GM18499 (cell line): Measurements from ENCODE around the gene LRRC27.
"Not testable (repeated sequence)": the region's sequence is repeated elsewhere in the genome, so short reads cannot be mapped to it uniquely, and the experiment has no call there.

Experiments used
- ATAC-seq: cut with Tn5 transposase; IDR thresholded peaks from one replicate; pipeline ENCODE4 v1.9.1; 2021; ENCODE audit warnings: moderate number of reproducible peaks; ENCODE audit not compliant: insufficient read depth, unreplicated experiment

LRRC27 gene

DNA sequence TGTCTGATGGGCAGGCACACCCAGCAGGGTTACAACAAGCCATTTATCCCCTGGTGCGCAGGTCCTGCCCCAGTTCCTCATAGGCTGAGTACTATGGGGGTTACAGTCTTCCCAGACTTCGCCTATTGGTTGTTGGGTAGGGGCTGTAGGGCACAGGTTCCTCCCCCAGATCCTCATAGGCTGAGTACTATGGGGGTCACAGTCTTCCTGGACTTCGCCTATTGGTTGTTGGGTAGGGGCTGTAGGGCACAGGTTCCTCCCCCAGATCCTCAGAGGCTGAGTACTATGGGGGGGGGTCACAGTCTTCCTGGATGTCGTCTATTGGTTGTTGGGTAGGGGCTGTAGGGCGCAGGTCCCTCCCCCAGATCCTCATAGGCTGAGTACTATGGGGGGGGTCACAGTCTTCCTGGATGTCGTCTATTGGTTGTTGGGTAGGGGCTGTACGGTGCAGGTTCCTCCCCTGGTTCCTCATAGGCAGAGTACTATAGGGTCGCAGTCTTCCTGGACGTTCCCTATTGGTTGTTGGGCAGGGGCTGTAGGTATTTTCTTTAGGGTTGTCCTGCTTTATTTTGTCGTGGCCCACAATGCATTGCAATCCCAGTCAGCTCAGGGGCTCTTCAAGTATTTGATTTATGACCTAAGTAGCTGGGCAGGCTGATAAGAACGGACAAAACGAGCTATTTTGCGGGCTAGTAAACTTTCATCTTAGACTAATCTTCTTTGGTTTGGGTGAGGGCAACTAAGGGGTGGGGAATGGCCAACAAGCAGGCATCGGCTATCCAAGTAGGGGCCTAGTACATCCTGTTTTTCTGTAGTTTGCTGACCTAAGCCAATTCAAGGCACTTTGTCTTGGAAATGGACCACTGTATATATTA, 3.4 kb downstream of the LRRC27 start:
- no peak for ATAC-seq

DNA sequence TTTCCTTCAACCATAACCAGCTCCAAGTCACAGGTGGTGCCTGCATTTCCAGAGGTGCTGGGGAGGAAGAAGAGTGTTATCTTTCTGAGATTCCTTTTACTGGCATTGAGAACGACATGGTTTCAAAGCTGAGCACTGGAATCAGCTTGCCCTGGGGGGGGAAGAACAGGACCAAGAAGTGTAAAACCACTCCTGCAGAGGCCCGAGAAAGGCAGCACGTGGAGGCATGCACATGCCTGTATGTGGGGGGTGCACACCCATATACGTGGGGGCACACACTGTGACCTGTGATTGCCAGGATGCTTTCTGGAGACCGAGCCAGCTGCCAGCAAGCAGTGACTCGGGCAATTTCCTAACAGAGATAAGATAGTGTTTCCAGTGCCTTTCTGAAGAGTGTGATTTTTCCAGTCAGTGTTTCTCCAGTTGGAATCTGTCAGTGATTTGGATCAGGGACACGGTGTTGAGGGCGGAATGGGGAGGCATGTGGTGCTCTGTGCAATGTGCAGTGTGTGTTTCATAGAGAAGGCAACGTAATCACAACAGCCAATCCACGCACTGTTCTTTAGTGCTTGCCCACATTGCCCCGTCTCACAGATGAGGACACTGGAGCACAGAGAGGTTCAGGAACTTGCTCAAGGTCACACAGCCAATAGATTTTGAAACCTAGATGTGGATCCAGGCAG, 4.2 kb downstream of the LRRC27 start:
- no peak for ATAC-seq

DNA sequence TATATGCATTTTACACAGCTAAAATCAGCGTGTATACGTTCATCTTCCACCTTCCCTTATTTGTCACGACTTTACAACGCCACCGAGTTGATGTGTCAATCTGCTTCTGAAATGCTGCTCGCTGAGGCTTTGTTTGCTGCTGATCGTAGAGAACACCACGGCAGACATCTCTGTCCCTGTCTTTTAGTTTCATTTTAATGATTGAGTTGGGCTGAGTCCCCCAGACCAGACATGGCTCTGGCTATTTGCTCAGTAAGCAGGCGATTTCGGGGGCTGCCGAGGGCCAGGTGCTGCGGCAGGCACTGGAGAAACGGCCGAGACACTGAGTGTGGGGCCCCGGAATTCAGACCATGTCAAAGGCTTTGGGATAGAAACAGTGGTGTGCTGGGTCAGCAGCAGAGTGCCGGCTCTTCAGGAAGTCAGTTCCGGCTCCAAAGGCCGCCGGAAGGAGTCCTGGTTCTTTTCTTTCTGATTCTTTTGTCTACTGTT, 5.0 kb downstream of the LRRC27 start:
- ATAC-seq, result no peak

DNA sequence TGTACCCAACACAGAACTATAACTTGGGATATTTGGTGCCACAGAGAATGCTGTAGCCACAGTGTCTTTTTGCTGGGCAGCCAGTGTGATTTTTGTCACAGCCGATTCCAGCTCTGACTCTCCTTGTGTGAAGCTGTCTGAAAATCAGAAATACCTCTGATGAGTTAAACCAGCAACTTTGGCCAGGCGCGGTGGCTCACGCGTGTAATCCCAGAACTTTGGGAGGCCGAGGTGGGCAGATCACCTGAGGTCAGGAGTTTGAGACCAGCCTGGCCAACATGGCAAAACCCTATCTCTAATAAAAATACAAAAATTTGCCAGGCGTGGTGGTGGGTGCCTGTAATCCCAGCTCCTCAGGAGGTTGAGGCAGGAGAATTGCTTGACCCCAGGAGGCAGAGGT, 5.9 kb downstream of the LRRC27 start:
- not testable (repeated sequence) for ATAC-seq

DNA sequence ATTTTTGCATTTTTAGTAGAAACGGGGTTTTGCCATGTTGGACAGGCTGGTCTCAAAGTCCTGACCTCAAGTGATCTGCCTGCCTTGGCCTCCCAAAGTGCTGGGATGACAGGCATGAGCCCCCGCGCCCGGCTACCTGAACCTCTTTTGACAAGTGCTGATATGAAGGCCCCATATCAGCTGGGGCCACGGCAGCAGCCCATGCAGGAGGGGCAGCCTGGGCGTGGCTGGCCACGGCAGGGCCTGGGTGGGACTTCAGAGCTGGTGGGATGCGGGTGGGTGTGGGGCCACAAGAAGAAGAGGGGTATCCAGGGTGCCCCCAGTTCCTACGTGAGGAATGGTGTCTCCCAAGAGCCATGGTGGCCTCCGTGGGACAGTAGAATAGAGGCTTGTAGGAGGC, 6.9 kb downstream of the LRRC27 start:
- ATAC-seq, result no peak

DNA sequence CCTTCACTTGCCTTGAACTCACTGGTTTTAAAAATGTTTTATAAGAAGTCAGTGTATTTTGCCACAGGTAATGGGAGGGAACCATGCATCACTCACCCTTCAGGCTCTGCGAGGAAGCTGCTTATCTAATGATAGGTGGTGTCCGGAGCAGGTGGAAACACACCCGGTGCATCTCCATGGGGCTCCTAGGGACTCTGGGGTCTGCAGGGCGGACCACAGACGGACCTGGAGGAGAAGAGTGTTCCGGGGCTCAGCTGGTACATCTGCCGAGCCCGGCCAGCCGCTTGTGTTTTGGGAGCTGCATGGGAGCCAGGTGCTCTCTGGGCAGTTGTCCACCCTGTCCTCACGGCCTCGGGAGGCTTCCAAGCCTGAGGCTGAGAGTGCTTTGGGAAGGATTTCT, 7.3 kb downstream of the LRRC27 start:
- no peak for ATAC-seq

DNA sequence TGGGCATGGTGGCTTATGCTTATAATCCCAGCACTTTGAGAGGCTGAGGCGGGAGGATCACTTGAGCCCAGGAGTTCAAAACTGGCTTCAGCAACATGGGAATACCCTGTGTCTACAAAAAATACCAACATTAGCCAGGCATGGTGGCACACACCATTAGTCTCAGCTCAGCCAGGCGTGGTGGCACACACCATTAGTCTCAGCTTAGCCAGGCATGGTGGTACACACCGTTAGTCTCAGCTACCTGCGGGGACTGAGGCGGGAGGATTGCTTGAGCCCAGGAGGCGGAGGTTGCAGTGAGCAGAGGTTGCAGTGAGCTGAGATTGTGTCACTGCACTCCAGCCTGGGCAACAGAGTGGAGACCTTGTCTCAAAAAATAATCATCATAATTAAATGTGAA, 9.0 kb downstream of the LRRC27 start:
- ATAC-seq, result no peak

DNA sequence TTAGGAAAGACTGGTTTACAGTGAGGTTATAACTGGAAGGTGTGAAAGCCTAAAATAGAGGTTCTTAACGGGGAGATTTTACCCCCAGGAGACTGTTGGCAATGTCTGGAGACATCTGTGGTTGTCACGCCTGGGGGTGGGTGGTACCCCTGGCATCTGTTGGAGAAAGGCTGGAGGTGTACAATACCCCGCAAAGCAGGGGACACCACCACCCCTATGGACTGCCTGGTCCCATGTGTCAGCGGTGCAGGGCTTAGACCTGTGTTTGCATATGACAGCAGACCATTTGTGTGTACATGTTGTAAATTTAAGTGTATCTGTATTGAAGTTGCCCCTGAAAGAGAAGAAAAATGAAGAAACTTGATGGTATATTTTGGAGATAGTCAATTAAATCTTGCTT, 9.8 kb downstream of the LRRC27 start:
- no peak for ATAC-seq

DNA sequence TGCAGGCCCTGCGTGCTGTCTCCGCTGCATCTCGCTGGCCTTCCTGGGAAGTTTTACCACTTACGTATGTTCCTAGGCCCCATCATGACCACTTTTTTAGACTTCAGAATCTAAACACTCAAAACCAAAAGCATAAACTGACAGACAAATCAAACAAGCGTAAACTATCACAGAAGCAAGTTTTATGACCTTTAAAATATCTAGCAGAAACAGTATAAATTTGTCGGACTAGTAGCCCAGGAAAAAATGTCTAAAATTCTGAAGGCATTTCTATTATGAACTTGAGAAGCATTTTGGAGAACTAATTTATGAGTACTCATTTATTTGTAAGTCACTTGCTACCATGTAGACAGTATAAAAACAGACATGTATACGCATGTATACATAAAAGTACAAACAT, 10.6 kb downstream of the LRRC27 start:
- no peak for ATAC-seq

DNA sequence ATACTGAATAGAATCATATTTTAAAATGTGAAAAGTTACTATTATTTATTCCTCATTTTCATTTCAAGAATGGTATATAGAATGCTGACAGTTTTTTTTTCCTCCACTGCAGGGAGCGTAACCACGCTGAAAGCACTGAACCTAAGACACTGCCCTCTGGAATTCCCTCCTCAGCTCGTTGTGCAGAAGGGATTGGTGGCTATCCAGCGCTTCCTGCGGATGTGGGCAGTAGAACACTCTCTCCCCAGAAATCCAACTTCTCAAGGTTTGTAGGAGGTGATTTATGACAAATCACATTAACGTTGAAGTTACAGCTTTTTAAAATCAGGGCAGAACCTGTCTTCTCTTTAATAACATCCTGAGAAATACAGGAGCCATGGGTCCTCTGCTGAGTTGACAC, 12.4 kb downstream of the LRRC27 start:
- ATAC-seq, result no peak

DNA sequence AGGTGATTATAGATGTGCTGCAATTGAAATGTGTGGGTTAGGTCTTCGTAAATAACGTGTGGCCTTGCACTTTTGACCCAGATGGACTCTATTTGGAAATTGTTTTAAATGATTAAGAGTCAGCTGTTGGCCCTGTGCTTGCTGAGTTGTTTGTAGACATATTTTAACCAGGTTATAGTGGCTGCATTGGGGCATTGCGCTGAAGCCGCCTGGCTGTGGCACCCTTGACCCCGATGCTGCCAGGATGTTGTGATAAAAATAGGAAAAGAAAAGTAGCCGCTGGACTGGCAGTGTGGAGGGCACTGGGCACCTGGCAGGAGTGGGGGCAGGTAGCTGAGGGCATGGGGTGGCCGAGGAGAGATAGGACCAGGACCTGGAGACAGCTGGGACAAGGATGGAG, 13.4 kb downstream of the LRRC27 start:
- ATAC-seq, result no peak

DNA sequence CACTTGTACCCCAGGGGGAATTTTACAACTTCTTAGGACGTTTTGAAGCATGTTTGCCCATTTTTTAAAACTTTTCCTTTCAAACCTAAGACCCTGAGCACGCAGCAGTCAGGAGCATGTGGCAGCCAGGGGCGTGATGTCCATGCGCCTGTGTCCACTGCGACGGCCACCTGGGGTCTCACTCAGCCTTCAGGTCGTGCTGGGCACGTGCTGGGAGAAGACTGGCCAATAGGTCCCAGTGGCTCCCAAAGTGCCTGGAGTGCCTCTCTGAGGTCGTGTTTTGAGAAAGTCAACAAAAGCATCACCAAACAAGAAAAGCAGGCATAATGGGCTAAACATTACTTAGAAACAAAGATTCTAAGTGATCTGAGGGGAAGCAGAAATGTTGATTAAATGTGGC, 14.8 kb downstream of the LRRC27 start:
- no peak for ATAC-seq

DNA sequence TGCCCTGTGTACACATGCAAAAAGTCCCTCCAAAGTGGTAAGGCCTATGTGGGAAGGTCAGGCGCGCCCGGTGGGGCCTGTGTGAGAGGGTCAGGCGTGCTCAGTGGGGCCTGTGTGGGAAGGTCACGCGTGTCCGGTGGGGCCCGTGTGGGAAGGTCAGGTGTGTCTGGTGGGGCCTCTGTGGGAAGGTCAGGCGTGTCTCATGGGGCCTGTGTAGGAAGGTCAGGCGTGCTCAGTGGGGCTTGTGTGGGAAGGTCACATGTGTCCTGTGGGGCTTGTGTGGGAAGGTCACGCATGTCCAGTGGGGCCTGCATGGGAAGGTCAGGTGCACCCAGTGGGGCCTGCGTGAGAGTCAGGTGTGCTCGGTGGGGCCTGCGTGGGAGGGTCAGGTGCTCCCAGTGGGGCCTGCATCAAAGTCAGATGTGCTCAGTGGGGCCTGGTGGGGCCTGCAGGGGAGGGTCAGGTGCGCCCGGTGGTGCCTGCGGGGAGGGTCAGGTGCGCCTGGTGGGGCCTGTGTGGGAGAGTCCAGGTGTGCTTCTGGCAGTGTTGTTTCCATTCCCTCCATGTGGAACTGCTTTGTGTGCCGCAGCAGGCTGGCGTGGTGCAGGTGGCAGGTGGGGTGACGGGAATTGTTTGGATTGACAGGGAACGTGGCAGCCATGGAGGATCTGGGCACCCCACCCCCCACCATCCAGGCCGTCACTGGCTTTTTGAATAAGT, 15.4 kb downstream of the LRRC27 start:
- no peak for ATAC-seq

DNA sequence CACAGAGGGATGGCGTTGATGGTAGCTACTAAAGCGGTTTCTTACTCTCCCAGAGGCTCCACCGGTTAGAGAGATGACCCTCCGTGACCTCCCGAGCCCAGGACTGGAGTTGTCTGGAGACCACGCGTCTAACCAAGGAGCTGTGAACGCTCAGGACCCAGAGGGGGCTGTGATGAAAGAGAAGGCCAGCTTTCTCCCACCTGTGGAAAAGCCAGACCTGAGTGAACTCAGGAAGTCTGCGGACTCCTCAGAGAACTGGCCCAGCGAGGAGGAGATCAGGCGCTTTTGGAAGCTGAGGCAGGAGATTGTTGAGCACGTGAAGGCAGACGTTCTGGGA, 15.9 kb downstream of the LRRC27 start:
- ATAC-seq, result no peak

DNA sequence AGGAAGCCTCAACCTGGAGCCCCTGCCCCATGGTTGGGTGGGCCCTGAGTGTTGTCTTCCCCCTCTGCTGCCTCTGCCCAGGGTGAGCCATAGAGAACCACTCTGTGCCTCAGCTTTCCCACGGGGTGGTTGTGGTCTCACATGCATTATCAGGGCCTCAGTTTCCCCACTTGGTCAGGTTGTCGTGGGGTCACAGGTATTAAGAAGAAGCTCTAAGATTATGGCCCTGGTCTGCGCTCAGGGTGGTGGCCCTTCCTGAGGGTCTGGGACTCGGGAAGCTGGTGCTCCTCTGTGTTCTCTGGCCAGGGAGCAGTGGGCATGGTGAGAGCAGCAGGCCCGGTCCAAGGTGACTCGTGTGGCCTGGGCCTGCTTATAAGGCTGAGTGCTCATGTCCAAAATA, 17.8 kb downstream of the LRRC27 start:
- no peak for ATAC-seq

DNA sequence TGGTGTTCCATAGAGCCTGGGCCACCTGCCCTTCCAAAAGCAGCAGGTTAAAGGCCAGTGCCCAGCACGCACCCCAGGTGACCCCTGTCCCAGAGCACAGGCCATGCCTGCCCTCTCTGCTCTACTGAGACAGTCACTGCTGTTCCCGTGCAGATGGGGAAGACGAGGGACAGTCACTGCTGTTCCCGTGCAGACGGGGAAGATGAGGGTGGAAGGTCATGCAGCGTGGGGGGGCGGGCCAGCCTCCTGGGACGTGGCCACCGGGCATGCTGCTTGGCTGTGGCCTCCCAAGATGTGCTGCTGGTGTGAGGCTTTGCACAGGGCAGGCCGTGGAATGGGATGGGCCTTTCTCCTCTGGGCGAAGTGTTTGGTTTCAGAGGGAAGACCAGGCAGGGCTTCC, 18.4 kb downstream of the LRRC27 start:
- ATAC-seq, result no peak

DNA sequence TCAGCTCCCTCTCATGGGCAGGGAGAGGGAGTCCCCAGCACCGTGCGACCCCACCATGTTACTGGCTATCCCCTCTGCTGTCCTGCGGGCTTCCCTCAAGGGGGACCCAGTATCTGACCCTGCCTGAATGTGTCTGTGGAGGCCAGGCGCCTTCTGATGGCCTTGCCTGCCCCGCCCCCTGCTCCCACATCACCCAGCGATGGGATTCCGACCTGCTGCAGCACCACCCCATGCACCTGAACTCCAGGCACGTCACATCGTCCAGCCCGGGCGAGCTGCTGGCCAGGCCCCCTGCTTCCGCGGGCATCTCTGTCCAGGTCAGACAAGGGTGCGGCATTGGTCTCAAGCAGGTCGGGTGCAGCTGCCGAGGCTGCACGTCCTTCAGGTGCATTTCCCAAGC, 19.0 kb downstream of the LRRC27 start:
- ATAC-seq, result no peak

DNA sequence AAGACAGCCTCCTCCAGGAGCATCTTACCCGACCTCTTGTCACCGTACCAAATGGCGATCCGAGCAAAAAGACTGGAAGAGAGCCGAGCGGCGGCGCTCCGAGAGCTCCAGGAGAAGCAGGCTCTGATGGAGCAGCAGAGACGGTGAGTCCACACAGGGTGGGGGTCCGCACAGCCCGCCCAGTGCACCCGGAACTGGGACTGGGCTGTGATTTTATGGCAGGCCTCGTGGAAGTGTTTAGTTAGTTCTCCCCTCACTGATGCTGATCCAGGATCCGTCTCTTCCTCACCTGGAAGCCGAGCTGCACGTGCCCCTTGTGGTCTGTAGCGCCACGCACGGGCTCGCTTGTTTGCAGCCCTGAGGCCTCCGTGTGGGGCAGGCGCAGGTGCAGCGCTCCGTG, 19.6 kb downstream of the LRRC27 start:
- ATAC-seq, result no peak

DNA sequence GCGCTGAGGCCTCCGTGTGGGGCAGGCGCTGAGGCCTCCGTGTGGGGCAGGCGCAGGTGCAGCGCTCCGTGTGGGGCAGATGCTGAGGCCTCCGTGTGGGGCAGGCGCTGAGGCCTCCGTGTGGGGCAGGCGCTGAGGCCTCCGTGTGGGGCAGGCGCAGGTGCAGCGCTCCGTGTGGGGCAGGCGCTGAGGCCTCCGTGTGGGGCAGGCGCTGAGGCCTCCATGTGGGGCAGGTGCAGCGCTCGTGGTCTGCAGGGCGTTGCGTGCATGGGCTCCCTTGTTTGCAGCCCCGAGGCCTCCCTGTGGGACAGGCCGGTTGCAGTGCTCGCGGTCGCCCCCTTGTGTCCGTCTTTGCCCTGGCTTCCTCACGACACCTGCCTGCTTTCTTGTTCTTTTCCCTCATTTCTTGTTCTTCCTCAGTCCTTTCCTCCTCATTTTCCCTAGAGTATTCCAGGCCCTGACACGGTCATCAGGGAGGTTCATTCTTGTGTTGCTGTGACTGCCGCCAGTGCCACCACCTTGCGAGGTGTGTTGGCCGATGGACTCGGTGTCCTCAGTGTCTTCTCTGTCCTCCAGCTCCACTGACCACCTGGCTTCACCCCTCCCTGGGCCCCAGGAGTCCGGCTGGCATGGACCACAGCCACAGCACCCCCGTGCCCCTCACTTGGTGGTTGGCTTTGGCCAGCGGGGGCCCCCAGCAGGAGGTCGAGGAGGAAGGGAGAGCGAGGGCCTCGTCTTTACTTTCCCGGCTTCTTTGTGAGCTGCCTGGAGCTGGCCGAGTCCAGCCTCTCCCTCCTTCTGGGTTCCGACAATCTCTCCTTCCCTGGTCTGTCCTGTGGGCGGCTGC, 20.7 kb downstream of the LRRC27 start:
- ATAC-seq, result not testable (repeated sequence)
